ENCODE measurements around the gene ICA1.

DNA sequence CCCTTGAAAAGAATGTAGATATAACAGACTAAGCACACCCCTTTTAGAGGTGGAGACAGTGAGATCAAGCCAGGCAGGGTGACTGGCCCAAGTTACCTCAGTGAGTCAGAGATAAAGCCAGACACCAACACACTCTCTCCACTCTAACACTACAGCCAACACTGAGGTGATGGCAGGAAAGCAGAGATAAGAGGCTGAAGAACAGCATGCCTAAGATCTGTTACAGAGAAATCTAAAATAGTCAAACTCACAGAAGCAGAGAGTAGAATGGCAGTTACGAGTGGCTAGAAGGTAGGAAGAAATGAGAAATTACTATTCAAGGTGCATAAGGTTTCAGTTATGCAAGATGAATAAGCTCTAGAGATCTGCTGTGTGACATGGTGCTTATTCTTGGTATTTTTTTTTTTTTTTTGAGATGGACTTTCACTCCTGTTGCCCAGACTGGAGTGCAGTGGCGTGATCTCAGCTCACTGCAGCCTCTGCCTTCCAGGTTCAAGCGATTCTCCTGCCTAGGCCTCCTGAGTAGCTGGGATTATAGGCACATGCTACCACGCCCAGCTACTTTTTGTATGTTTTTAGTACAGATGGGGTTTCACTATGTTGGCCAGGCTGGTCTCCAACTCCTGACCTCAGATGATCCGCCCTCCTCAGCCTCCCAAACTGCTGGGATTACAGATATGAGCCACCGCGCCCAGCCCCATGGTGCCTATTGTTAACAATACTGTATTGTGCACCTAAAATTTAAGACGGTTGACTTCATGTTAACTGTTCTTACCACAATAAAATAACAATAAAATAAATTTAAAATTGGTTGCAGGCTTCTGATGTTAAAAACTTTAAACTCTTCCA lies 28.7 kb downstream of the ICA1 start:
- TF ChIP-seq, protein P1, sequence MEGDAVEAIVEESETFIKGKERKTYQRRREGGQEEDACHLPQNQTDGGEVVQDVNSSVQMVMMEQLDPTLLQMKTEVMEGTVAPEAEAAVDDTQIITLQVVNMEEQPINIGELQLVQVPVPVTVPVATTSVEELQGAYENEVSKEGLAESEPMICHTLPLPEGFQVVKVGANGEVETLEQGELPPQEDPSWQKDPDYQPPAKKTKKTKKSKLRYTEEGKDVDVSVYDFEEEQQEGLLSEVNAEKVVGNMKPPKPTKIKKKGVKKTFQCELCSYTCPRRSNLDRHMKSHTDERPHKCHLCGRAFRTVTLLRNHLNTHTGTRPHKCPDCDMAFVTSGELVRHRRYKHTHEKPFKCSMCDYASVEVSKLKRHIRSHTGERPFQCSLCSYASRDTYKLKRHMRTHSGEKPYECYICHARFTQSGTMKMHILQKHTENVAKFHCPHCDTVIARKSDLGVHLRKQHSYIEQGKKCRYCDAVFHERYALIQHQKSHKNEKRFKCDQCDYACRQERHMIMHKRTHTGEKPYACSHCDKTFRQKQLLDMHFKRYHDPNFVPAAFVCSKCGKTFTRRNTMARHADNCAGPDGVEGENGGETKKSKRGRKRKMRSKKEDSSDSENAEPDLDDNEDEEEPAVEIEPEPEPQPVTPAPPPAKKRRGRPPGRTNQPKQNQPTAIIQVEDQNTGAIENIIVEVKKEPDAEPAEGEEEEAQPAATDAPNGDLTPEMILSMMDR (IDR thresholded peaks at IDR 0.05) = no peak
- TF ChIP-seq EP300 (IDR thresholded peaks at IDR 0.05) = no peak

Data from esophagus muscularis mucosa (tissue), 3 donors.